GM12878 (cell line): ENCODE measurements around the gene WDHD1. TPM values are rescaled to one million over a fixed set of nuclear protein-coding genes. Genes with fewer than 3 reads are reported as not detected.

Experiments used
- BCLAF1 ChIP-seq: fragments of 450-650 bp; IDR thresholded peaks from 2 replicates; pipeline ENCODE4 v1.6.1; 2017; ENCODE audit warnings: antibody characterized with exemption, mild to moderate bottlenecking, moderate library complexity
- BRCA1 ChIP-seq: IDR thresholded peaks from 2 replicates; pipeline ENCODE4 v1.6.1; 2011; ENCODE audit warnings: low read depth, low read length, improper control_type of control experiment
- CREB1 ChIP-seq: IDR thresholded peaks from 2 replicates; pipeline ENCODE4 v1.6.1; 2012; ENCODE audit warnings: low read depth, mild to moderate bottlenecking, inconsistent platforms
- DPF2 ChIP-seq: fragments of 450-650 bp; IDR thresholded peaks from 2 replicates; pipeline ENCODE4 v1.6.1; 2017; ENCODE audit warnings: mild to moderate bottlenecking
- EED ChIP-seq: sonication (generic); IDR thresholded peaks from 2 replicates; pipeline ENCODE4 v1.6.1; 2016; ENCODE audit warnings: antibody characterized with exemption, low read depth
- ELK1 ChIP-seq: IDR thresholded peaks from 2 replicates; pipeline ENCODE4 v1.6.1; 2012; ENCODE audit warnings: low read depth, low read length, improper control_type of control experiment
- ESRRA ChIP-seq: IDR thresholded peaks from 2 replicates; pipeline ENCODE4 v1.6.1; 2012; ENCODE audit warnings: mild to moderate bottlenecking, low read length, improper control_type of control experiment
- EZH2 ChIP-seq: IDR thresholded peaks from 2 replicates; pipeline ENCODE4 v1.6.1; 2012; ENCODE audit warnings: low read depth, mild to moderate bottlenecking, control low read depth, inconsistent platforms, low read length, borderline replicate concordance; ENCODE audit not compliant: control insufficient read depth
- HDAC6 ChIP-seq: fragments of 200-600 bp; sonication (generic); IDR thresholded peaks from one replicate; pipeline ENCODE4 v1.8.0; 2017; ENCODE audit warnings: antibody characterized with exemption; ENCODE audit not compliant: unreplicated experiment
- IKZF1 ChIP-seq: fragments of 450-650 bp; conservative IDR thresholded peaks from 2 replicates; pipeline ENCODE4 v1.6.1; 2017; ENCODE audit warnings: antibody characterized with exemption, mild to moderate bottlenecking
- MTA3 ChIP-seq: IDR thresholded peaks from 2 replicates; pipeline ENCODE4 v1.6.1; 2012; ENCODE audit warnings: low read length, inconsistent platforms, borderline replicate concordance
- RB1 ChIP-seq: fragments of 450-650 bp; formaldehyde crosslinking; IDR thresholded peaks from 2 replicates; pipeline ENCODE4 v1.6.1; 2017; ENCODE audit warnings: mild to moderate bottlenecking, borderline replicate concordance
- RFX5 ChIP-seq: IDR thresholded peaks from 2 replicates; pipeline ENCODE4 v1.6.1; 2011; ENCODE audit warnings: low read depth, low read length, improper control_type of control experiment
- SIN3A ChIP-seq: IDR thresholded peaks from 2 replicates; pipeline ENCODE4 v1.6.1; 2012; ENCODE audit warnings: low read depth, low read length, improper control_type of control experiment
- STAT3 ChIP-seq: IDR thresholded peaks from 2 replicates; pipeline ENCODE4 v1.6.1; 2011; ENCODE audit warnings: low read depth, low read length, improper control_type of control experiment
- SUZ12 ChIP-seq: fragments of 200-600 bp; sonication (generic); IDR thresholded peaks from one replicate; pipeline ENCODE4 v1.6.1; 2018; ENCODE audit warnings: antibody characterized with exemption, mild to moderate bottlenecking; ENCODE audit not compliant: unreplicated experiment
- TCF12 ChIP-seq: IDR thresholded peaks from 2 replicates; pipeline ENCODE4 v1.6.1; 2011; ENCODE audit warnings: low read depth, mild to moderate bottlenecking, low read length
- polyA plus RNA-seq, 11 experiments: library from polyadenylated mRNA; depleted of rRNA in 4 of 11; unstranded in 6 of 11; stranded (reverse) in 5 of 11; fragments of >200 nt; fragmentation: Nextera tagmentation in 4 of 11; fragmentation: Illumina TruSeq in 1 of 11; extraction: Ambion mirVana in 4 of 11; extraction: Trizol in 1 of 11; gene quantifications; 1 replicate in 1 of 11; 2 replicates in 10 of 11; pipeline versions ENCODE4 v1.2.1 to v1.2.3, GENCODE V29; 2011 to 2016; ENCODE audit warnings: inconsistent platforms in 2 of 11, missing spikeins in 2 of 11, low read depth in 1 of 11
- total RNA-seq, 4 experiments: library from RNA; depleted of rRNA in 3 of 4; stranded (reverse); fragments of >200 nt in 3 of 4; fragmentation: Illumina TruSeq in 1 of 4; extraction: Trizol in 1 of 4; gene quantifications; 2 replicates each; pipeline versions ENCODE4 v1.2.1 to v1.2.3, GENCODE V29; 2013 to 2021
- TF ChIP-seq, protein P1 (sequence below), 3 experiments: IDR thresholded peaks in 2 of 3; conservative IDR thresholded peaks in 1 of 3; 2 replicates each; pipeline ENCODE4 v1.5.1; 2011; ENCODE audit warnings: low read depth in 3 of 3, low read length in 3 of 3, mild to moderate bottlenecking in 3 of 3, control low read depth in 2 of 3, moderate library complexity in 2 of 3, inconsistent platforms in 1 of 3, mixed read lengths in 1 of 3; ENCODE audit not compliant: control insufficient read depth in 2 of 3, insufficient read depth in 1 of 3; ENCODE audit errors: extremely low read depth in 1 of 3
- TF ChIP-seq, protein P2 (sequence below): fragments of 450-650 bp; IDR thresholded peaks from 2 replicates; pipeline ENCODE4 v1.6.1; 2017; ENCODE audit warnings: mild to moderate bottlenecking, moderate library complexity

Gene WDHD1
- total and polyA plus RNA-seq, 10 of the 15 experiments (the other 5 are each of a cell fraction or from before 2014, with no cell fraction given): 11.3 to 50.5 (median 32.6) TPM

DNA sequence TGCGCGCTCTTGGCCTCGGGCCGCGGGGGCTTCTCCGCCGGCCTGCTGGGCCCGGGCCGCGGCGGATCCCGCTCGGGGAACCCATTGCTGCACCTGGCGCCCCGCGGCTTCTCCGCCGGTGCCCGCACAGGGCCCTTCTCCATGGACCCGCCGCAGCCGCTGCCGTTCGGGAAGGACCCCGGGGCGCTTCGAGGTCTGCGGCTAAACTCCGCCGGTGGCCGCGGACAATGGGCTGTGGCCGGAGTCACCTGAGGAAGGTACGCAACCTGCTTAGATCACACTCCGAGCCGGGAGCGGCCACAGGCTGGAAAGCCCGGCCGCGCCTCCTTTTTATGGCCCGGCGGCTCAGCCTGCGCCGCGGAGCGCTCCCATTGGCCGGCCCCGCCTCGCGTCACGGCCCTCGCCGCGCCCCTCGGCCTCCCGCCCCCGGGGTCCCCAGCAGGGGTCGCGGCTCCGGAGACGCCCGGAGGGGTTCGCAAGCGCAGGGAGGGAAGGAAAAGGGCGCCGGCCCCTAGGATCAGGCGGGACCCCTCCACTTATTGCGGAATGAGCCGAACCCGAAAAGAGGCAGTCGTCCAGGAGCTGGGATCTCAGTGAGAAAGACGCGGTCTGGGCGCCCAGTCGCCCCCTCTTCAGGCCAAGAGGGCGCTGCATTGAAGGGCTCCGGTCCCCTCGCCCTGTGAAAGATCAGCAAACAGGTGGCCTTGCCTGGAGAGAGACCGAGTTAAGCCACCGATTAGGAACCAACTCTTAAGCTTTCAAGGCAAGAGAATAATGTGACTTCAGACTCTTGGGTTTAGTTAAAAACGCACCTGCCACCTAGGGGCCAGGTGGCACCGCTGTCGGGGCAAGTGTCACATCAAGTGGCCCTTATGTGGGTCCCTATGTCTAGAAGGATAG lies 124.1 kb downstream of the WDHD1 start, which contains the start of gene GCH1 (continued):
- no peak for TF ChIP-seq HDAC6
- TF ChIP-seq EZH2: no peak
- TF ChIP-seq, protein P1, sequence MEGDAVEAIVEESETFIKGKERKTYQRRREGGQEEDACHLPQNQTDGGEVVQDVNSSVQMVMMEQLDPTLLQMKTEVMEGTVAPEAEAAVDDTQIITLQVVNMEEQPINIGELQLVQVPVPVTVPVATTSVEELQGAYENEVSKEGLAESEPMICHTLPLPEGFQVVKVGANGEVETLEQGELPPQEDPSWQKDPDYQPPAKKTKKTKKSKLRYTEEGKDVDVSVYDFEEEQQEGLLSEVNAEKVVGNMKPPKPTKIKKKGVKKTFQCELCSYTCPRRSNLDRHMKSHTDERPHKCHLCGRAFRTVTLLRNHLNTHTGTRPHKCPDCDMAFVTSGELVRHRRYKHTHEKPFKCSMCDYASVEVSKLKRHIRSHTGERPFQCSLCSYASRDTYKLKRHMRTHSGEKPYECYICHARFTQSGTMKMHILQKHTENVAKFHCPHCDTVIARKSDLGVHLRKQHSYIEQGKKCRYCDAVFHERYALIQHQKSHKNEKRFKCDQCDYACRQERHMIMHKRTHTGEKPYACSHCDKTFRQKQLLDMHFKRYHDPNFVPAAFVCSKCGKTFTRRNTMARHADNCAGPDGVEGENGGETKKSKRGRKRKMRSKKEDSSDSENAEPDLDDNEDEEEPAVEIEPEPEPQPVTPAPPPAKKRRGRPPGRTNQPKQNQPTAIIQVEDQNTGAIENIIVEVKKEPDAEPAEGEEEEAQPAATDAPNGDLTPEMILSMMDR (IDR thresholded peaks at IDR 0.05 in 2 of 3, conservative IDR thresholded peaks at IDR 0.05 in 1 of 3; ENCODE audit: control insufficient read depth in 2 of 3, extremely low read depth in 1 of 3, insufficient read depth in 1 of 3, low read depth in 3 of 3, low read length in 3 of 3): peak; percentile 34 to 51 (median 45)
- peak; percentile 82 for TF ChIP-seq DPF2
- no peak for TF ChIP-seq ELK1
- TF ChIP-seq ESRRA: no peak
- TF ChIP-seq EED: peak; percentile 20; the same call in 1 of the 2 replicates
- no peak for TF ChIP-seq BRCA1
- no peak for TF ChIP-seq STAT3
- TF ChIP-seq SIN3A: no peak
- TF ChIP-seq RB1: no peak
- TF ChIP-seq BCLAF1: no peak
- TF ChIP-seq SUZ12: no peak
- peak; percentile 37; the same call in 1 of the 2 replicates for TF ChIP-seq IKZF1
- peak; percentile 65; the same call in 1 of the 2 replicates for TF ChIP-seq CREB1
- no peak for TF ChIP-seq MTA3
- TF ChIP-seq, protein P2, sequence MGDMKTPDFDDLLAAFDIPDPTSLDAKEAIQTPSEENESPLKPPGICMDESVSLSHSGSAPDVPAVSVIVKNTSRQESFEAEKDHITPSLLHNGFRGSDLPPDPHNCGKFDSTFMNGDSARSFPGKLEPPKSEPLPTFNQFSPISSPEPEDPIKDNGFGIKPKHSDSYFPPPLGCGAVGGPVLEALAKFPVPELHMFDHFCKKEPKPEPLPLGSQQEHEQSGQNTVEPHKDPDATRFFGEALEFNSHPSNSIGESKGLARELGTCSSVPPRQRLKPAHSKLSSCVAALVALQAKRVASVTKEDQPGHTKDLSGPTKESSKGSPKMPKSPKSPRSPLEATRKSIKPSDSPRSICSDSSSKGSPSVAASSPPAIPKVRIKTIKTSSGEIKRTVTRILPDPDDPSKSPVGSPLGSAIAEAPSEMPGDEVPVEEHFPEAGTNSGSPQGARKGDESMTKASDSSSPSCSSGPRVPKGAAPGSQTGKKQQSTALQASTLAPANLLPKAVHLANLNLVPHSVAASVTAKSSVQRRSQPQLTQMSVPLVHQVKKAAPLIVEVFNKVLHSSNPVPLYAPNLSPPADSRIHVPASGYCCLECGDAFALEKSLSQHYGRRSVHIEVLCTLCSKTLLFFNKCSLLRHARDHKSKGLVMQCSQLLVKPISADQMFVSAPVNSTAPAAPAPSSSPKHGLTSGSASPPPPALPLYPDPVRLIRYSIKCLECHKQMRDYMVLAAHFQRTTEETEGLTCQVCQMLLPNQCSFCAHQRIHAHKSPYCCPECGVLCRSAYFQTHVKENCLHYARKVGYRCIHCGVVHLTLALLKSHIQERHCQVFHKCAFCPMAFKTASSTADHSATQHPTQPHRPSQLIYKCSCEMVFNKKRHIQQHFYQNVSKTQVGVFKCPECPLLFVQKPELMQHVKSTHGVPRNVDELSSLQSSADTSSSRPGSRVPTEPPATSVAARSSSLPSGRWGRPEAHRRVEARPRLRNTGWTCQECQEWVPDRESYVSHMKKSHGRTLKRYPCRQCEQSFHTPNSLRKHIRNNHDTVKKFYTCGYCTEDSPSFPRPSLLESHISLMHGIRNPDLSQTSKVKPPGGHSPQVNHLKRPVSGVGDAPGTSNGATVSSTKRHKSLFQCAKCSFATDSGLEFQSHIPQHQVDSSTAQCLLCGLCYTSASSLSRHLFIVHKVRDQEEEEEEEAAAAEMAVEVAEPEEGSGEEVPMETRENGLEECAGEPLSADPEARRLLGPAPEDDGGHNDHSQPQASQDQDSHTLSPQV: 0 out of 2 replicates have a peak, but pooled peaks have one; percentile 28
- TF ChIP-seq TCF12: peak; percentile 67; the same call in 1 of the 2 replicates
- TF ChIP-seq RFX5: 0 out of 2 replicates have a peak, but pooled peaks have one; percentile 57
